ENCODE data around the gene USP3.

DNA sequence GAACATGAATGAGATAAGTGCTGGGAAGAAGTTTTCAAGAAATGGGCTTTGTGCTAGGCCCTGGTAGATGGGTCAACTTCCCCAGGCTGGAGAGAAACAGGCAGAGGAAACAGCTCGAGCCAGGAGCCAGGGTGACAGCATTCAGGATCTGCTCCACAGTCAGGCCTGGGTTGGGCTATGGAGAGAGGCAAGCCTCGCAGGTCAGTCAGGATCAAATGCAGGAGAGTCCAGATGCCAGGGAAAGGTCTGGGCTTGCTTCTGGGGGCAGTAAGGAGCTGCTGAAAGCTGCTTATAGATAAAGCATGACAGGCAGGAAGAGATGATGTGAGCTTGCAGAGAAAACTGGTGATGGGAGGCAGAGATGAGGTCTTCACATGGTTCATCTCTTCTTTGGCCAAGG is 11.0 kb upstream of the USP3 start:
- TF ChIP-seq, protein P1, sequence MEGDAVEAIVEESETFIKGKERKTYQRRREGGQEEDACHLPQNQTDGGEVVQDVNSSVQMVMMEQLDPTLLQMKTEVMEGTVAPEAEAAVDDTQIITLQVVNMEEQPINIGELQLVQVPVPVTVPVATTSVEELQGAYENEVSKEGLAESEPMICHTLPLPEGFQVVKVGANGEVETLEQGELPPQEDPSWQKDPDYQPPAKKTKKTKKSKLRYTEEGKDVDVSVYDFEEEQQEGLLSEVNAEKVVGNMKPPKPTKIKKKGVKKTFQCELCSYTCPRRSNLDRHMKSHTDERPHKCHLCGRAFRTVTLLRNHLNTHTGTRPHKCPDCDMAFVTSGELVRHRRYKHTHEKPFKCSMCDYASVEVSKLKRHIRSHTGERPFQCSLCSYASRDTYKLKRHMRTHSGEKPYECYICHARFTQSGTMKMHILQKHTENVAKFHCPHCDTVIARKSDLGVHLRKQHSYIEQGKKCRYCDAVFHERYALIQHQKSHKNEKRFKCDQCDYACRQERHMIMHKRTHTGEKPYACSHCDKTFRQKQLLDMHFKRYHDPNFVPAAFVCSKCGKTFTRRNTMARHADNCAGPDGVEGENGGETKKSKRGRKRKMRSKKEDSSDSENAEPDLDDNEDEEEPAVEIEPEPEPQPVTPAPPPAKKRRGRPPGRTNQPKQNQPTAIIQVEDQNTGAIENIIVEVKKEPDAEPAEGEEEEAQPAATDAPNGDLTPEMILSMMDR (IDR thresholded peaks at IDR 0.05) = no peak
- TF ChIP-seq POLR2A (IDR thresholded peaks at IDR 0.05) = no peak

Measured in heart left ventricle (tissue), 13 donors.